GM12878 (cell line): ENCODE data around the gene ADAMTSL4. TPM values are rescaled to one million over a fixed set of nuclear protein-coding genes. Genes with fewer than 3 reads are reported as not detected.

ENCODE experiments used
- ATAC-seq: fragments of 200-7000 bp; cut with Tn5 transposase; 3 replicates; pipeline ENCODE4 v1.9.1; 2020; ENCODE audit warnings: mild to moderate bottlenecking, moderate library complexity
- BruUV-seq: library from RNA; stranded (reverse); fragments of 400-500 nt; replicated peaks from 2 replicates; lab custom pipeline; 2021; lab: Mats Ljungman, UMichigan
- CTCF ChIA-PET: fragments of 300-600 bp; sonication (Branson Sonifier 250); formaldehyde crosslinking; extraction: SDS; loops from one replicate; lab custom pipeline; 2021; ENCODE audit warnings: inconsistent platforms; lab: Yijun Ruan, JAX
- POLR2A ChIA-PET: fragments of 350-600 bp; formaldehyde crosslinking; extraction: SDS; loops from one replicate; lab custom pipeline; 2021; ENCODE audit warnings: inconsistent platforms; lab: Charles Lee
- RAD21 ChIA-PET: fragments of 300-600 bp; sonication (Branson Sonifier 250); formaldehyde crosslinking; loops from one replicate; lab custom pipeline; 2023; ENCODE audit warnings: antibody characterized with exemption; ENCODE audit not compliant: unreplicated experiment; lab: Charles Lee
- SMC1A ChIA-PET: fragments of 300-600 bp; sonication (Branson Sonifier 250); formaldehyde crosslinking; loops from one replicate; lab custom pipeline; 2023; ENCODE audit not compliant: unreplicated experiment, uncharacterized antibody; lab: Charles Lee
- DNase-seq: peaks from one replicate; pipeline ENCODE4 v3.0.0-alpha.2; 2011; ENCODE audit warnings: low read depth, low spot score
- FAIRE-seq: peaks from 3 replicates; lab custom pipeline; 2011; peaks lifted over from hg19 to GRCh38; lab: Jason Lieb, UNC
- H2AFZ ChIP-seq: 2 replicates; pipeline ENCODE4 v1.6.0; 2011; ENCODE audit warnings: low read depth, low read length, control low read depth; ENCODE audit not compliant: control insufficient read depth
- H3K27ac ChIP-seq: 2 replicates; pipeline ENCODE4 v1.5.1; 2011; ENCODE audit warnings: control low read depth; ENCODE audit not compliant: control insufficient read depth, insufficient read depth
- H3K27me3 ChIP-seq, 2 experiments: replicated peaks in 1 of 2; 2 replicates each; pipeline versions ENCODE4 v1.6.0 to v1.6.1; 2011; ENCODE audit warnings: low read length in 1 of 2; ENCODE audit not compliant: control insufficient read depth in 2 of 2, insufficient read depth in 2 of 2
- H3K36me3 ChIP-seq, 2 experiments: 2 replicates each; pipeline ENCODE4 v1.5.1; 2011; ENCODE audit warnings: low read length in 1 of 2; ENCODE audit not compliant: control insufficient read depth in 2 of 2, insufficient read depth in 2 of 2
- H3K4me1 ChIP-seq: 2 replicates; pipeline ENCODE4 v1.6.1; 2011; ENCODE audit warnings: mild to moderate bottlenecking, low read length, moderate library complexity, mixed read lengths; ENCODE audit not compliant: control insufficient read depth, insufficient read depth
- H3K4me2 ChIP-seq: 2 replicates; pipeline ENCODE4 v1.6.0; 2011; ENCODE audit warnings: control low read depth; ENCODE audit not compliant: control insufficient read depth, insufficient read depth
- H3K4me3 ChIP-seq: fragments of 200-600 bp; sonication (generic); 2 replicates; pipeline ENCODE4 v1.5.1; 2016
- H3K79me2 ChIP-seq: 2 replicates; pipeline ENCODE4 v1.6.0; 2011; ENCODE audit warnings: low read length; ENCODE audit not compliant: control insufficient read depth, insufficient read depth
- H3K9ac ChIP-seq: 2 replicates; pipeline ENCODE4 v1.8.0; 2011; ENCODE audit warnings: low read length, control low read depth, mixed read lengths; ENCODE audit not compliant: control insufficient read depth, insufficient read depth
- H3K9me3 ChIP-seq: replicated peaks from 3 replicates; pipeline ENCODE4 v1.5.1; 2011; ENCODE audit warnings: mild to moderate bottlenecking, low read length; ENCODE audit not compliant: control insufficient read depth, insufficient read depth
- H4K20me1 ChIP-seq: 2 replicates; pipeline ENCODE4 v1.6.0; 2011; ENCODE audit not compliant: control insufficient read depth, insufficient read depth
- ATF7 ChIP-seq: fragments of 450-650 bp; IDR thresholded peaks from 2 replicates; pipeline ENCODE4 v1.6.1; 2016; ENCODE audit warnings: low read depth, mild to moderate bottlenecking
- BRCA1 ChIP-seq: IDR thresholded peaks from 2 replicates; pipeline ENCODE4 v1.6.1; 2011; ENCODE audit warnings: low read depth, low read length, improper control_type of control experiment
- CBFB ChIP-seq: IDR thresholded peaks from 2 replicates; pipeline ENCODE4 v1.6.1; 2016; ENCODE audit warnings: antibody characterized with exemption, low read depth
- CEBPB ChIP-seq, 2 experiments: fragments of 150-350 bp in 1 of 2; IDR thresholded peaks; 2 replicates each; pipeline ENCODE4 v1.6.1; 2012 to 2014; ENCODE audit warnings: low read depth in 2 of 2, low read length in 2 of 2, borderline replicate concordance in 1 of 2, inconsistent platforms in 1 of 2
- ETV6 ChIP-seq, 2 experiments: fragments of 450-650 bp in 1 of 2; IDR thresholded peaks in 1 of 2; conservative IDR thresholded peaks in 1 of 2; 2 replicates each; pipeline ENCODE4 v1.6.1; 2014; ENCODE audit warnings: antibody characterized with exemption in 1 of 2, borderline replicate concordance in 1 of 2, low read depth in 1 of 2, mild to moderate bottlenecking in 1 of 2, moderate library complexity in 1 of 2
- HDGF ChIP-seq: fragments of 450-650 bp; IDR thresholded peaks from 2 replicates; pipeline ENCODE4 v1.6.1; 2016; ENCODE audit warnings: antibody characterized with exemption
- MYB ChIP-seq: fragments of 150-350 bp; IDR thresholded peaks from 2 replicates; pipeline ENCODE4 v1.6.1; 2014; ENCODE audit warnings: mild to moderate bottlenecking, low read depth, low read length, borderline replicate concordance
- NFYB ChIP-seq: IDR thresholded peaks from 2 replicates; pipeline ENCODE4 v1.6.1; 2011; ENCODE audit warnings: low read depth, mild to moderate bottlenecking, low read length, improper control_type of control experiment, moderate library complexity; ENCODE audit not compliant: insufficient read depth
- RBBP5 ChIP-seq: fragments of 200-600 bp; sonication (generic); conservative IDR thresholded peaks from 2 replicates; pipeline ENCODE4 v1.6.1; 2016
- SREBF1 ChIP-seq: IDR thresholded peaks from 2 replicates; pipeline ENCODE4 v1.6.1; 2012; ENCODE audit warnings: mild to moderate bottlenecking, low read length
- TARDBP ChIP-seq: IDR thresholded peaks from 2 replicates; pipeline ENCODE4 v1.6.1; 2016; ENCODE audit warnings: borderline replicate concordance
- TCF7 ChIP-seq: IDR thresholded peaks from 2 replicates; pipeline ENCODE4 v1.6.1; 2014; ENCODE audit warnings: antibody characterized with exemption, borderline replicate concordance
- YBX1 ChIP-seq: fragments of 450-650 bp; IDR thresholded peaks from 2 replicates; pipeline ENCODE4 v1.6.1; 2016; ENCODE audit warnings: antibody characterized with exemption
- ZZZ3 ChIP-seq: IDR thresholded peaks from 2 replicates; pipeline ENCODE4 v1.6.1; 2011; ENCODE audit warnings: low read depth; ENCODE audit not compliant: control insufficient read depth, insufficient read length
- WGBS: methylation state at CpG from one replicate; pipeline ENCODE4 v1.1.6; 2016; ENCODE audit warnings: low lambda C conversion rate; ENCODE audit not compliant: insufficient replicate concordance, insufficient coverage; ENCODE audit errors: missing lambda C conversion rate; 5-methylcytosine and 5-hydroxymethylcytosine counted together
- in situ Hi-C: fragments of 300-500 bp; cut with MboI; formaldehyde crosslinking; loops from 9 replicates; pipeline ENCODE4 v1.14.3; 2018; ENCODE audit warnings: mixed read lengths
- intact Hi-C: fragments of 100-400 bp; cut with micrococcal nuclease; formaldehyde crosslinking; loops from one replicate; pipeline ENCODE4 v1.14.2; 2022; ENCODE audit not compliant: unreplicated experiment
- polyA plus RNA-seq, 11 experiments: library from polyadenylated mRNA; depleted of rRNA in 4 of 11; unstranded in 6 of 11; stranded (reverse) in 5 of 11; fragments of >200 nt; fragmentation: Nextera tagmentation in 4 of 11; fragmentation: Illumina TruSeq in 1 of 11; extraction: Ambion mirVana in 4 of 11; extraction: Trizol in 1 of 11; gene quantifications; 1 replicate in 1 of 11; 2 replicates in 10 of 11; pipeline versions ENCODE4 v1.2.1 to v1.2.3, GENCODE V29; 2011 to 2016; ENCODE audit warnings: inconsistent platforms in 2 of 11, missing spikeins in 2 of 11, low read depth in 1 of 11
- total RNA-seq, 4 experiments: library from RNA; depleted of rRNA in 3 of 4; stranded (reverse); fragments of >200 nt in 3 of 4; fragmentation: Illumina TruSeq in 1 of 4; extraction: Trizol in 1 of 4; gene quantifications; 2 replicates each; pipeline versions ENCODE4 v1.2.1 to v1.2.3, GENCODE V29; 2013 to 2021
- TF ChIP-seq, protein P1 (sequence below): fragments of 450-650 bp; IDR thresholded peaks from 2 replicates; pipeline ENCODE4 v1.6.1; 2017; ENCODE audit warnings: low read depth, mild to moderate bottlenecking, moderate library complexity
- TF ChIP-seq, protein P2 (sequence below), 3 experiments: IDR thresholded peaks in 2 of 3; conservative IDR thresholded peaks in 1 of 3; 2 replicates each; pipeline ENCODE4 v1.5.1; 2011; ENCODE audit warnings: low read depth in 3 of 3, low read length in 3 of 3, mild to moderate bottlenecking in 3 of 3, control low read depth in 2 of 3, moderate library complexity in 2 of 3, inconsistent platforms in 1 of 3, mixed read lengths in 1 of 3; ENCODE audit not compliant: control insufficient read depth in 2 of 3, insufficient read depth in 1 of 3; ENCODE audit errors: extremely low read depth in 1 of 3
- TF ChIP-seq, protein P3 (sequence below): fragments of 150-350 bp; IDR thresholded peaks from 2 replicates; pipeline ENCODE4 v1.6.1; 2014; ENCODE audit warnings: mild to moderate bottlenecking, low read depth, low read length
- TF ChIP-seq, protein P4 (sequence below): fragments of 450-650 bp; IDR thresholded peaks from 2 replicates; pipeline ENCODE4 v1.6.1; 2017; ENCODE audit warnings: mild to moderate bottlenecking, low read depth, inconsistent platforms; ENCODE audit not compliant: poor library complexity, severe bottlenecking

Gene ADAMTSL4
- total and polyA plus RNA-seq, 10 of the 15 experiments (the other 5 are each of a cell fraction or from before 2014, with no cell fraction given): 0.04 to 0.15 (median 0.05) TPM; not detected in 5

DNA sequence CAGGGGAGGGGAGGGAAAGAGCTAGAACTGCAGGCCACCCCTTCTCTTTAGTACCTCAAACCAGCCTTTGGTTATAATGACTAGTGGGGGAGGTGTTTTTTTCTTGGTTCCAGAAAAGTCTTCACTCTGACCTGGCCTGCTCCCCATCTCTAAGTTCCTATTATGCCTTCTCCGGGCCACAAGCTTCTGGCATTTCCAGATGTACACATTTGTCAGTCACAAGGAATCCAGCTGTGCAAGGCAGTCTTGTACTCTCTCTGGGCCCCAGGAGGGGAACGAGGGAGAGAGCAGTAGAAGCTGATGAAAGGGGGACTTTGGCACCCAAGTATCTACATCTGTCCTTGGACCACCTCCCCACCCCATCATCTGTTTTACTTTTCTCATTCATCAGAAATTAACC is 36.4 kb upstream of the ADAMTSL4 start:
- H3K9me3 ChIP-seq: no peaks in the 10 kb centered on the region
- 90% methylated on average over 2 of the region's 2 CpGs for WGBS
- ChIA-PET RAD21 (no interaction called here), SMC1A (no interaction called here), POLR2A (no interaction called here), CTCF (interaction anchor here (1.1 kb wide), 1 partner anchor 47 kb away, joined by 4 read pairs; no protein-coding TSS in a partner anchor)
- no peaks in the 10 kb centered on the region for H3K27me3 ChIP-seq
- no peak overlapping the region for H3K4me2 ChIP-seq
- H2AFZ ChIP-seq: no peak overlapping the region
- DNase-seq: no peak
- BruUV-seq: no TSS peak
- no peaks in the 10 kb centered on the region for H3K79me2 ChIP-seq
- no peak for FAIRE-seq
- H3K36me3 ChIP-seq: no peaks in the 10 kb centered on the region; a peak in 1 of 4 replicates
- H3K4me1 ChIP-seq: peaks cover 19% of the 10 kb centered on the region
- H3K4me3 ChIP-seq: no peak overlapping the region
- H4K20me1 ChIP-seq: no peaks in the 10 kb centered on the region
- intact Hi-C loops (no loop called here), in situ Hi-C loops (no loop called here)
- H3K9ac ChIP-seq: no peak overlapping the region
- H3K27ac ChIP-seq: no peak overlapping the region
- no peak for ATAC-seq
- TF ChIP-seq CBFB (no peak), CEBPB (IDR thresholded peaks at IDR 0.05; ENCODE audit: borderline replicate concordance in 1 of 2, low read depth in 2 of 2, low read length in 2 of 2) (no peak), HDGF (no peak), ATF7 (no peak), MYB (no peak), TARDBP (no peak), YBX1 (no peak), ETV6 (conservative IDR thresholded peaks at IDR 0.05 in 1 of 2, IDR thresholded peaks at IDR 0.05 in 1 of 2; ENCODE audit: borderline replicate concordance in 1 of 2, low read depth in 1 of 2) (no peak), SREBF1 (no peak), ZZZ3 (no peak), BRCA1 (no peak), TCF7 (no peak), NFYB (no peak), RBBP5 (no peak)
- TF ChIP-seq, protein P1, sequence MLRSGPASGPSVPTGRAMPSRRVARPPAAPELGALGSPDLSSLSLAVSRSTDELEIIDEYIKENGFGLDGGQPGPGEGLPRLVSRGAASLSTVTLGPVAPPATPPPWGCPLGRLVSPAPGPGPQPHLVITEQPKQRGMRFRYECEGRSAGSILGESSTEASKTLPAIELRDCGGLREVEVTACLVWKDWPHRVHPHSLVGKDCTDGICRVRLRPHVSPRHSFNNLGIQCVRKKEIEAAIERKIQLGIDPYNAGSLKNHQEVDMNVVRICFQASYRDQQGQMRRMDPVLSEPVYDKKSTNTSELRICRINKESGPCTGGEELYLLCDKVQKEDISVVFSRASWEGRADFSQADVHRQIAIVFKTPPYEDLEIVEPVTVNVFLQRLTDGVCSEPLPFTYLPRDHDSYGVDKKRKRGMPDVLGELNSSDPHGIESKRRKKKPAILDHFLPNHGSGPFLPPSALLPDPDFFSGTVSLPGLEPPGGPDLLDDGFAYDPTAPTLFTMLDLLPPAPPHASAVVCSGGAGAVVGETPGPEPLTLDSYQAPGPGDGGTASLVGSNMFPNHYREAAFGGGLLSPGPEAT: no peak
- TF ChIP-seq, protein P2, sequence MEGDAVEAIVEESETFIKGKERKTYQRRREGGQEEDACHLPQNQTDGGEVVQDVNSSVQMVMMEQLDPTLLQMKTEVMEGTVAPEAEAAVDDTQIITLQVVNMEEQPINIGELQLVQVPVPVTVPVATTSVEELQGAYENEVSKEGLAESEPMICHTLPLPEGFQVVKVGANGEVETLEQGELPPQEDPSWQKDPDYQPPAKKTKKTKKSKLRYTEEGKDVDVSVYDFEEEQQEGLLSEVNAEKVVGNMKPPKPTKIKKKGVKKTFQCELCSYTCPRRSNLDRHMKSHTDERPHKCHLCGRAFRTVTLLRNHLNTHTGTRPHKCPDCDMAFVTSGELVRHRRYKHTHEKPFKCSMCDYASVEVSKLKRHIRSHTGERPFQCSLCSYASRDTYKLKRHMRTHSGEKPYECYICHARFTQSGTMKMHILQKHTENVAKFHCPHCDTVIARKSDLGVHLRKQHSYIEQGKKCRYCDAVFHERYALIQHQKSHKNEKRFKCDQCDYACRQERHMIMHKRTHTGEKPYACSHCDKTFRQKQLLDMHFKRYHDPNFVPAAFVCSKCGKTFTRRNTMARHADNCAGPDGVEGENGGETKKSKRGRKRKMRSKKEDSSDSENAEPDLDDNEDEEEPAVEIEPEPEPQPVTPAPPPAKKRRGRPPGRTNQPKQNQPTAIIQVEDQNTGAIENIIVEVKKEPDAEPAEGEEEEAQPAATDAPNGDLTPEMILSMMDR (IDR thresholded peaks at IDR 0.05 in 2 of 3, conservative IDR thresholded peaks at IDR 0.05 in 1 of 3; ENCODE audit: control insufficient read depth in 2 of 3, extremely low read depth in 1 of 3, insufficient read depth in 1 of 3, low read depth in 3 of 3, low read length in 3 of 3): no peak
- TF ChIP-seq, protein P3, sequence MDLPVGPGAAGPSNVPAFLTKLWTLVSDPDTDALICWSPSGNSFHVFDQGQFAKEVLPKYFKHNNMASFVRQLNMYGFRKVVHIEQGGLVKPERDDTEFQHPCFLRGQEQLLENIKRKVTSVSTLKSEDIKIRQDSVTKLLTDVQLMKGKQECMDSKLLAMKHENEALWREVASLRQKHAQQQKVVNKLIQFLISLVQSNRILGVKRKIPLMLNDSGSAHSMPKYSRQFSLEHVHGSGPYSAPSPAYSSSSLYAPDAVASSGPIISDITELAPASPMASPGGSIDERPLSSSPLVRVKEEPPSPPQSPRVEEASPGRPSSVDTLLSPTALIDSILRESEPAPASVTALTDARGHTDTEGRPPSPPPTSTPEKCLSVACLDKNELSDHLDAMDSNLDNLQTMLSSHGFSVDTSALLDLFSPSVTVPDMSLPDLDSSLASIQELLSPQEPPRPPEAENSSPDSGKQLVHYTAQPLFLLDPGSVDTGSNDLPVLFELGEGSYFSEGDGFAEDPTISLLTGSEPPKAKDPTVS: no peak
- TF ChIP-seq, protein P4, sequence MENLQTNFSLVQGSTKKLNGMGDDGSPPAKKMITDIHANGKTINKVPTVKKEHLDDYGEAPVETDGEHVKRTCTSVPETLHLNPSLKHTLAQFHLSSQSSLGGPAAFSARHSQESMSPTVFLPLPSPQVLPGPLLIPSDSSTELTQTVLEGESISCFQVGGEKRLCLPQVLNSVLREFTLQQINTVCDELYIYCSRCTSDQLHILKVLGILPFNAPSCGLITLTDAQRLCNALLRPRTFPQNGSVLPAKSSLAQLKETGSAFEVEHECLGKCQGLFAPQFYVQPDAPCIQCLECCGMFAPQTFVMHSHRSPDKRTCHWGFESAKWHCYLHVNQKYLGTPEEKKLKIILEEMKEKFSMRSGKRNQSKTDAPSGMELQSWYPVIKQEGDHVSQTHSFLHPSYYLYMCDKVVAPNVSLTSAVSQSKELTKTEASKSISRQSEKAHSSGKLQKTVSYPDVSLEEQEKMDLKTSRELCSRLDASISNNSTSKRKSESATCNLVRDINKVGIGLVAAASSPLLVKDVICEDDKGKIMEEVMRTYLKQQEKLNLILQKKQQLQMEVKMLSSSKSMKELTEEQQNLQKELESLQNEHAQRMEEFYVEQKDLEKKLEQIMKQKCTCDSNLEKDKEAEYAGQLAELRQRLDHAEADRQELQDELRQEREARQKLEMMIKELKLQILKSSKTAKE: no peak
